IPS-20b (cell line): ENCODE results near the gene IRF3.

Experiments used
- H3K27ac ChIP-seq: one replicate; pipeline ENCODE4 v1.5.1; 2013; ENCODE audit warnings: low read length
- H3K27me3 ChIP-seq: 2 replicates; pipeline ENCODE4 v1.6.1; 2013; ENCODE audit warnings: mild to moderate bottlenecking, low read length, inconsistent platforms; ENCODE audit not compliant: insufficient read depth
- H3K36me3 ChIP-seq: 2 replicates; pipeline ENCODE4 v1.6.1; 2013; ENCODE audit warnings: low read depth, mild to moderate bottlenecking, inconsistent platforms, low read length, moderate library complexity; ENCODE audit not compliant: insufficient read depth
- H3K4me1 ChIP-seq: 2 replicates; pipeline ENCODE4 v1.6.1; 2013; ENCODE audit warnings: mild to moderate bottlenecking, control low read depth, inconsistent platforms, low read length, moderate library complexity; ENCODE audit not compliant: insufficient read depth
- H3K4me3 ChIP-seq: 2 replicates; pipeline ENCODE4 v1.5.1; 2013; ENCODE audit warnings: mild to moderate bottlenecking, low read length, inconsistent platforms
- H3K9ac ChIP-seq: 2 replicates; pipeline ENCODE4 v1.6.1; 2013; ENCODE audit warnings: low read depth, mild to moderate bottlenecking, inconsistent platforms, low read length, moderate library complexity
- H3K9me3 ChIP-seq: 2 replicates; pipeline ENCODE4 v1.6.1; 2013; ENCODE audit warnings: mild to moderate bottlenecking, low read depth, low read length, inconsistent platforms; ENCODE audit not compliant: insufficient read depth

Gene IRF3, protein sequence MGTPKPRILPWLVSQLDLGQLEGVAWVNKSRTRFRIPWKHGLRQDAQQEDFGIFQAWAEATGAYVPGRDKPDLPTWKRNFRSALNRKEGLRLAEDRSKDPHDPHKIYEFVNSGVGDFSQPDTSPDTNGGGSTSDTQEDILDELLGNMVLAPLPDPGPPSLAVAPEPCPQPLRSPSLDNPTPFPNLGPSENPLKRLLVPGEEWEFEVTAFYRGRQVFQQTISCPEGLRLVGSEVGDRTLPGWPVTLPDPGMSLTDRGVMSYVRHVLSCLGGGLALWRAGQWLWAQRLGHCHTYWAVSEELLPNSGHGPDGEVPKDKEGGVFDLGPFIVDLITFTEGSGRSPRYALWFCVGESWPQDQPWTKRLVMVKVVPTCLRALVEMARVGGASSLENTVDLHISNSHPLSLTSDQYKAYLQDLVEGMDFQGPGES

DNA sequence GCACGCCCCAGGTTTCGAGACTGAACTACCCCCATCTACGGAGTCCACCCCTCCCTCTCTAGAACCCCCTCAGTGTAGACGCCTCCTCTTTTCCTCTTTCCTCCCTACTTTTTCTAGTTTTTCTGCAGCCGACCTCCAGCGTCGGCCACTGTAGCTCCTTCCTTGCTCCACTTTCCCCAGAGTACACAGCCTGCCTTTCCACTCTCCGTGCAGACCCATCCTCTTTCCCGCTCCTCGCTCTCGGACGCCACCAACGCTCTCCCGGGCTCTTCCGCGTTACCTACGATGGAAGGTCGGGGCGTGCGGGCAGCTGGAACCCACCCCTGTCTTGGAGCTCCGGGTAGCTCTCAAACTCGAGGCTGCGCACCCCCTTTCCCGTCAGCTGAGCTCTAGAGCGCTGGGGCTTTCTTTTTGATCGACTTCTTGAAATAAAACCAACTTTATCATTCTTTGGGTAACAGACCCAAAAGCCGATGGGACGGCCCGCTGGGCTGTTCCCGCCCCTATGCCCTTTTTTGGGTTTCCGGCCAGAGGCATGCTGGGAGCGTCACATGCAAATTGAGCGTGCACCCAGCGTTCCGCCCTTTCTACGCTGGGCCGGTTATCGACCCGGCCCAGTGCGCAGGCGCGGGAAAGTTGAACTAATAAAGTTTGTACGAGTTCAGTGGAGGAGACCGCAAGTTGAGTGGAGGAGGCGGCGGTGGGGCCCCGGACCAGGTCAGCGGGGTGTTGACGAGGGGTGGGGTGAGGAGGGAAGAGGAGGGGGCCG lies at the start of gene IRF3, which contains the start of gene BCL2L12:
Gene IRF3, minus strand, starts transcription at position 507 of the 769 bp plus-strand sequence. CDS start 1,019 bp downstream, outside the sequence.
Gene BCL2L12, plus strand, starts transcription at position 583 of the 769 bp plus-strand sequence. CDS start 760 bp downstream, outside the sequence.
- peak within 1 kb of the TSS; percentile 72 for H3K27ac ChIP-seq
- peak within 1 kb of the TSS; percentile 88 for H3K4me3 ChIP-seq
- peaks cover 54% of the 10 kb centered on the region for H3K36me3 ChIP-seq
- H3K9ac ChIP-seq: peak within 1 kb of the TSS; percentile 91
- no peaks in the 10 kb centered on the region; the same call in 1 of the 2 replicates for H3K4me1 ChIP-seq
- H3K27me3 ChIP-seq: no peaks in the 10 kb centered on the region
- peaks cover under 1% of the 10 kb centered on the region; the same call in 1 of the 2 replicates for H3K9me3 ChIP-seq

GRCh38 chr19:49713236-49713845 lies 47.7 kb upstream of the IRF3 start:
- no peak overlapping the region for H3K27ac ChIP-seq
- no peak overlapping the region for H3K9ac ChIP-seq
- H3K36me3 ChIP-seq: peaks cover 32% of the 10 kb centered on the region
- H3K27me3 ChIP-seq: no peaks in the 10 kb centered on the region
- no peaks in the 10 kb centered on the region for H3K4me1 ChIP-seq
- no peak overlapping the region for H3K4me3 ChIP-seq
- no peaks in the 10 kb centered on the region for H3K9me3 ChIP-seq

DNA sequence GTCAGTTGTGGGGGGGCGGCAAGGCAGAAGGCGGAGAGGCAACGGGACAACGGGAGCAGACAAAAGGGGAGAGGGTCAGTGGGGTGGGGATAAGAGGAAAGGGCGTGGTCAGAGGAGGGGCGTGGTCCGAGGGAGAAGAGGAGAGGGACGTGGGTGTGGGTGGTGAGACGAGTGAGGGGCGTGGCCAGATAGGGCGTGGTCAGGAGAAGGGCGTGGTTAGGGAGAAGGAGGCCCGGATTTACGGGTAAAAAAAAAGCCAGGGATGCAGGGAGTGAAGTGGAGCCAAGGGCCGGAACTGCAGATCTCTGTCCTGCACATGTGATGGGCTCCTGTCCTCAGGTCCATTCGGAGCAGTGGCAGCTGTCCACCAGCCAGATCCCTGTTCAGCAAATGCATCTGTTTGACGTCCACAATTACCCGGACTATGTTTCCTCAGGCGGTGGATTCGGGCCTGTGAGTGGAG lies 46.8 kb upstream of the IRF3 start:
- Histone ChIP-seq H3K36me3 (peaks cover 33% of the 10 kb centered on the region), H3K4me3 (no peak overlapping the region), H3K4me1 (no peaks in the 10 kb centered on the region), H3K27ac (no peak overlapping the region), H3K9me3 (no peaks in the 10 kb centered on the region), H3K9ac (no peak overlapping the region), H3K27me3 (no peaks in the 10 kb centered on the region)

DNA sequence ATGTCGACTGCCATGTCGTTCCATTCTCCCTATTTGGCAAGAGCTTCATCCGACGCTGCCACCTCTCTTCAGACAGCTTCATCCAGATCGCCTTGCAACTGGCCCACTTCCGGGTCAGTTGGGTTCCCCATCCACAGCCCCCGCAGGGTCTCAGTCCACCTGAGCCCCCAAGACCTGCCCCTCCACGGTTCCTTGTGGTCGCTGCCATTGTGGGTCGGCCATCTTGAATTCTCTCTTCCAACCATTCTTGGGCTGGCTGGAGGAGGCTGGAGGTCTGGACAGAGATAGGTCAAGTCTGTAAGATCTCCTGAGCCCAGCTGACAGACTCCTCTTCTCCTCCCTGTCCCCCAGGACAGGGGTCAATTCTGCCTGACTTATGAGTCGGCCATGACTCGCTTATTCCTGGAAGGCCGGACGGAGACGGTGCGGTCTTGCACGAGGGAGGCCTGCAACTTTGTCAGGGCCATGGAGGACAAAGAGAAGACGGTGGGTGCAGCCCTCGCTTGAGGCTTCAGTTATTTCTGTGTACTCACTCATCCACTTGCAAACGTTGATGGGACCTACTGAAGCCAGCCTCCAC lies 44.8 kb upstream of the IRF3 start:
- Histone ChIP-seq H3K36me3 (peaks cover 44% of the 10 kb centered on the region), H3K9me3 (no peaks in the 10 kb centered on the region), H3K9ac (no peak overlapping the region), H3K27ac (no peak overlapping the region), H3K4me3 (no peak overlapping the region), H3K4me1 (no peaks in the 10 kb centered on the region), H3K27me3 (no peaks in the 10 kb centered on the region)

GRCh38 chr19:49705919-49706318 lies 40.3 kb upstream of the IRF3 start:
- H3K36me3 ChIP-seq: peaks cover 44% of the 10 kb centered on the region

GRCh38 chr19:49704888-49705642 lies 39.4 kb upstream of the IRF3 start:
- Histone ChIP-seq H3K4me1 (no peaks in the 10 kb centered on the region), H3K36me3 (peaks cover 37% of the 10 kb centered on the region; the same call in 1 of the 2 replicates), H3K27me3 (no peaks in the 10 kb centered on the region), H3K9ac (no peak overlapping the region), H3K9me3 (no peaks in the 10 kb centered on the region), H3K4me3 (no peak overlapping the region), H3K27ac (no peak overlapping the region)

More at GRCh38 chr19:49705919-49706318, 40.3 kb upstream of the IRF3 start:
- Histone ChIP-seq H3K9me3 (no peaks in the 10 kb centered on the region), H3K4me3 (no peak overlapping the region), H3K9ac (no peak overlapping the region), H3K4me1 (no peaks in the 10 kb centered on the region), H3K27ac (no peak overlapping the region), H3K27me3 (no peaks in the 10 kb centered on the region)

- H3K27ac ChIP-seq: no peak overlapping the region
- no peak overlapping the region for H3K9ac ChIP-seq
- H3K4me1 ChIP-seq: no peaks in the 10 kb centered on the region
- no peaks in the 10 kb centered on the region for H3K27me3 ChIP-seq
- no peak overlapping the region; the same call in 1 of the 2 replicates for H3K4me3 ChIP-seq
- H3K9me3 ChIP-seq: no peaks in the 10 kb centered on the region
- H3K36me3 ChIP-seq: peaks cover 28% of the 10 kb centered on the region; the same call in 1 of the 2 replicates
These were observed 35.7 kb upstream of the IRF3 start for GRCh38 chr19:49701271-49701786.

GRCh38 chr19:49700563-49700962 lies 34.9 kb upstream of the IRF3 start:
- Histone ChIP-seq H3K4me3 (no peak overlapping the region), H3K36me3 (peaks cover 23% of the 10 kb centered on the region; the same call in 1 of the 2 replicates), H3K27ac (no peak overlapping the region), H3K27me3 (no peaks in the 10 kb centered on the region), H3K4me1 (no peaks in the 10 kb centered on the region), H3K9ac (no peak overlapping the region), H3K9me3 (no peaks in the 10 kb centered on the region)

- Histone ChIP-seq H3K4me1 (no peaks in the 10 kb centered on the region), H3K36me3 (peaks cover 16% of the 10 kb centered on the region; the same call in 1 of the 2 replicates), H3K9me3 (no peaks in the 10 kb centered on the region)
These were observed 33.7 kb upstream of the IRF3 start for GRCh38 chr19:49699364-49699763.

GRCh38 chr19:49696865-49697264 lies 31.2 kb upstream of the IRF3 start:
- H3K27ac ChIP-seq: no peak overlapping the region
- peaks cover 4% of the 10 kb centered on the region; the same call in 1 of the 2 replicates for H3K4me1 ChIP-seq
- peaks cover 16% of the 10 kb centered on the region; the same call in 1 of the 2 replicates for H3K36me3 ChIP-seq
- no peaks in the 10 kb centered on the region for H3K27me3 ChIP-seq
- no peak overlapping the region for H3K9ac ChIP-seq
- H3K9me3 ChIP-seq: no peaks in the 10 kb centered on the region
- H3K4me3 ChIP-seq: no peak overlapping the region

More at GRCh38 chr19:49699364-49699763, 33.7 kb upstream of the IRF3 start:
- Histone ChIP-seq H3K9ac (no peak overlapping the region), H3K27me3 (no peaks in the 10 kb centered on the region), H3K4me3 (no peak overlapping the region), H3K27ac (no peak overlapping the region)
